Tibial nerve (tissue), 4 donors: ENCODE results near the gene CACNG3.

Experiments
- EP300 ChIP-seq, 2 donors: sonication (generic); formaldehyde crosslinking; IDR thresholded peaks; one replicate each; pipeline ENCODE4 v1.6.1; 2017; ENCODE audit warnings: antibody characterized with exemption in 2 of 2, mild to moderate bottlenecking in 1 of 2
- POLR2A ChIP-seq, 2 donors: fragments of 450-650 bp; IDR thresholded peaks; one replicate each; pipeline ENCODE4 v1.6.1; 2017; ENCODE audit warnings: antibody characterized with exemption in 2 of 2, mild to moderate bottlenecking in 2 of 2, moderate library complexity in 2 of 2
- TF ChIP-seq, protein P1 (sequence below), 5 experiments: fragments of 200-600 bp in 3 of 5; fragments of 450-650 bp in 2 of 5; sonication (generic) in 3 of 5; IDR thresholded peaks; one replicate each; pipeline ENCODE4 v1.5.1; 2016 to 2019; ENCODE audit warnings: antibody characterized with exemption in 5 of 5, mild to moderate bottlenecking in 3 of 5, moderate library complexity in 2 of 5

DNA sequence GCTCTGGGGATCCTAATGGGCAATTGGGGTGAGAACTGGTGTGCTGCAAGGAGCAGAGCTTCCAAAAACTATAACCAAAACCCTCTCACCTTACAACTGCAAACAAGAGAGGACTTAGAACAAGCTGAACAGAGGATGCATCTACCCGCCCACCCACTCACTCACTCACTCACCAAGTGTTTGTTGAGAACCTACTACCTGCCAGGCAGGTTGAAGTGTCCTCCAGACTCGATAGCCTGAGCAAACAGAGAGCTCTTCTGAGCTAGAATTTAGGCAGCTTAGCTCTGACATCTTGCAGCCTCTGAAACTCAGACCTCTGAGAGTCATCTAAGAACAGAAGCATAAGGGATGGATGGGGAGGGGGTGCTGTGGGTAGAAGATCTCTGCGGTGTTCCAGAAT is 41.2 kb downstream of the CACNG3 start:
- TF ChIP-seq, protein P1, sequence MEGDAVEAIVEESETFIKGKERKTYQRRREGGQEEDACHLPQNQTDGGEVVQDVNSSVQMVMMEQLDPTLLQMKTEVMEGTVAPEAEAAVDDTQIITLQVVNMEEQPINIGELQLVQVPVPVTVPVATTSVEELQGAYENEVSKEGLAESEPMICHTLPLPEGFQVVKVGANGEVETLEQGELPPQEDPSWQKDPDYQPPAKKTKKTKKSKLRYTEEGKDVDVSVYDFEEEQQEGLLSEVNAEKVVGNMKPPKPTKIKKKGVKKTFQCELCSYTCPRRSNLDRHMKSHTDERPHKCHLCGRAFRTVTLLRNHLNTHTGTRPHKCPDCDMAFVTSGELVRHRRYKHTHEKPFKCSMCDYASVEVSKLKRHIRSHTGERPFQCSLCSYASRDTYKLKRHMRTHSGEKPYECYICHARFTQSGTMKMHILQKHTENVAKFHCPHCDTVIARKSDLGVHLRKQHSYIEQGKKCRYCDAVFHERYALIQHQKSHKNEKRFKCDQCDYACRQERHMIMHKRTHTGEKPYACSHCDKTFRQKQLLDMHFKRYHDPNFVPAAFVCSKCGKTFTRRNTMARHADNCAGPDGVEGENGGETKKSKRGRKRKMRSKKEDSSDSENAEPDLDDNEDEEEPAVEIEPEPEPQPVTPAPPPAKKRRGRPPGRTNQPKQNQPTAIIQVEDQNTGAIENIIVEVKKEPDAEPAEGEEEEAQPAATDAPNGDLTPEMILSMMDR (IDR thresholded peaks at IDR 0.05), result no peak
- no peak for TF ChIP-seq POLR2A (IDR thresholded peaks at IDR 0.05)
- no peak for TF ChIP-seq EP300 (IDR thresholded peaks at IDR 0.05)
